GM19025 (cell line): Measurements from ENCODE around the gene STX3.
"Not testable (repeated sequence)": the region's sequence is repeated elsewhere in the genome, so short reads cannot be mapped to it uniquely, and the experiment has no call there.

Experiments used
- ATAC-seq: cut with Tn5 transposase; IDR thresholded peaks from one replicate; pipeline ENCODE4 v1.9.1; 2021; ENCODE audit warnings: mild to moderate bottlenecking, low read depth, moderate library complexity; ENCODE audit not compliant: unreplicated experiment

STX3 gene

DNA sequence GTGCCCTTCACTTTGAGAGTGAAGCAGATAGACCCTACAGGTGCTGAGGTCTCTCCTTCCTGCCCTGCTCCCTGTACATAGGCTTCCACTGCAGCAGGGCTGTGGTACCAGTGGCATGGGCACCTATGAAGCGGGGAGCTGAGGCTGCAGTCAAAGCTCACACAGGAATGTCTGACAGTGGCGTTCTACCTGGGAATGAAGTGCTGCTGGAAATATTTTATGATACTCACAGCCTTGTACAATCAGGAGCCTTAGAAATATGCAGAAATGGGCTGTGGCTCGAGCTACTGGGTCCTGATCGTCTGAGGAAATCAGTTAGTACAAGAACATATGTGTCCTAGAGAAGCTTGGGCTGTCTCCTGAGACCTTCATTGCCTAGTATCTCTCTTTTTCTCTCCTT is 30.6 kb downstream of the STX3 start:
- no peak for ATAC-seq

GRCh38 chr11:59787255-59787588 is 32.0 kb downstream of the STX3 start:
- no peak for ATAC-seq

DNA sequence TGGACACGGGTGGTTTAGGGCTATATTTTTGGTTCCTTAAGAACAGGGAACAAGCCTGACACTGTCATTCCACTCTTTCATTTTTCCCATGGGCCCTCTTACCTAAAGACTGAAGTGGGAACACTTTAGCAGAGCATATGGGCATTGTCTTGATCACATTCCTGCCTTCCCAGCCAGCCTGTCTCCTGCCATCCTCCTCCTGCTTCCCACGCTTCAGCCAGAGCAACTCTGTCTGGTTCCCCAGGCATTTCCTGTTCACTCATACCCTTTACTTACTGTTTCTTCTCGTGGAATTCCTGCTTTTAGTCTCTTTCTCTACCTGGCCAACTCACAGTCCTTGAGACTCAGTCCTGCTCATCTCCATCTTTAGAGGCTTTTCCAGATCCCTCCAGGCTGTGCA is 32.6 kb downstream of the STX3 start:
- ATAC-seq = no peak

GRCh38 chr11:59791639-59792038 is 36.5 kb downstream of the STX3 start:
- ATAC-seq = no peak

DNA sequence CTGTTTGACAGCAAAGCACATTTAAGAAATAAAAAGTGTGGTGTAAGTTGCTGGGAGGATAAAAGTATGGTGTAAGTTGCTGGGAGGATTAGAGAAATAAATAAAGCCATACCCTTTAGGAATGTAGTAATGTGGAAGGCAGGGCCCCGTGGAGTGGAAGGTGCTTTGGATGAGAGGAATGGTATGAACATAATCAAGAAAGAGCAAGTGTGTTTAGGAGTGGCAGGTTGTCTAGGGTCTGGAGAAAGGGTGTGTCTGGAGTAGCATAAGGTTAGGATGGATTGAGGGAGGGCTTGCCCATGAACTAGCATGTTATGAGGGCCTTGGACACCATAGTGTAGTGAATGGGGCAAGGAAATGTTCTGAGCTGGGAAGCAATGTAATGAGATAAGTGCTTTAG is 37.3 kb downstream of the STX3 start:
- no peak for ATAC-seq

GRCh38 chr11:59794417-59794816 is 39.2 kb downstream of the STX3 start:
- no peak for ATAC-seq

DNA sequence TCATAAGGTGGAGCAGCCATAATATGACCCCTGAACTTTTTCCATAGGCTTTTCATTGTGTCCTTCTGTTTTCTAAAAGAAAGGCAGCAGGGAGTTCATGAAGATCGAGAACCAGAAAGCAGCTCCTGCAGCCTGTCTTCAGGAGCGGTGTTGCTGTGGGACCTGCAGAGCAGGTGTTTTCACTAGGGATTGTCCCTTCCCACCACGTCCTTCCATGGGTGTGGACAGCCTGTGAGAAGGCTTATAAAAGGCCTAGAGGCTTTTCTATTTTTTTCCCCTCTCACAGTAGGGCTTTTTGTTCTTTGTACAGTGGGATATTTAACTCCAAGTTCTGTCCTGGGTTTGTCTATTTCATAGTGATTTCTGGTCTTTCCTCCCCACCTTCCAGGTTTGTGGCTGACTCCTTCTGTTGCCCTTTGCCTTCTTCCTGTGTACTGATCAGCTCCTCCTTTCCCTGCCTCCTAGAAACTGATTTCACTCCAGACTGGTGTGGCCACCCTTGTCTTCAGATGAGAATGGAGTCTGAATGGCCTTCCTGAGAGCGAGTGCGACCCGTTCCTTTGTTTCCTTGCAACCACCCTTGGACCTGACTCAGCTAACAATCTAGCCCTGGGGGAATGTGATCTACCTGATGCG is 45.3 kb downstream of the STX3 start:
- no peak for ATAC-seq

DNA sequence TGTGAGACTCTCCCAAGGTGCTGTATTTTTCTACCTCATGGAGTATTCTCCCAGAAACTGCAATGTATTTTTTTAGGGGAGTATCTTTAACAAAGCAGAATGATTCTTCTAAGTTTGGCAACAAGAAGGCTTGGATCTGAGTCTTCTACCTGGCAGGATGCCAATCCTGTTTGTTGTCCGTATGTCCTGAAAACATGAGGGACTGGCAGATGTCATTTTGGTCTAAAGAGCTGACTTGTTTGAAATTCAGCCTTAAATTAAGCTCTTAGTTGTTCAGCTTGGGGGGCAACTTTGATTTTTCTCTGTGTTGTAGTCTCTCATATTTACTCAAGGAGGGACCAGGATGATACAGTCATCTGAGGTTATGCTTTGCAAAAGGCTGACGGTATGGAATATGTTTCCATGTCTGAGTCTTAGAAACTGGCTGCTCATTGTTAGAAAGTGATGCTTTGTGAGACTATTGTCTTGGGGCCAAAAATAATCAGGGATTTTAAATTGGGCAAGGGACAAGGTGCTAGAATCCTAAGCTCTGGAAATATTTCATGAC is 46.1 kb downstream of the STX3 start:
- no peak for ATAC-seq

GRCh38 chr11:59801981-59802638 is 46.9 kb downstream of the STX3 start:
- ATAC-seq = no peak

DNA sequence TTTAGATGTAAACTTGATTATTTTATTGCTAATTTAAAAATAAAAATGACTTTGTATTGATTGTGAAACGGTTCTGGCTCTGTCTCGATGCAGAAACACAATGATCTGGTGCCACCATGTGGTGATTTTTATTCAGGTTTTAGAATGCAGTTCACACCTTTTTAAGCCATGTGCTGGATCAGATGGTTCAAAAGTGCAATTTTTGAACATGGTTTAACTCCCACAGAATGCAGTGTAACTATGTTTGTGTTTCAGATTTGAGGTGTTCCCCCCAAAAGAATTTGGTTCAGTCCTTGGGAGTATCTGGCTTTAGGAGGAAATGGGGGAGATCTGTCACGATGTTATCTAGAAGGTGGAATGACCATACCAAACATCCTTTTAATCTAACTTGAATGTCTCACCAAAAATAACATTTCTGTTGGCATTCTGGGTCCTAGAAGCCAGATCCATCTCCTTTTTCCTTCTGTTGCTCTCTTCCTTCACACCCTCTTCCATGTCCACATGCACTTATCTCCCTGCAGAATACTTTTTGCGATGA is 47.5 kb downstream of the STX3 start:
- no peak for ATAC-seq

- no peak for ATAC-seq
Observed at GRCh38 chr11:59804061-59804460, 48.9 kb downstream of the STX3 start.

GRCh38 chr11:59807047-59807610 is 52.0 kb downstream of the STX3 start:
- no peak for ATAC-seq

GRCh38 chr11:59810189-59810910 is 55.2 kb downstream of the STX3 start, which contains the start of gene MRPL16:
Gene MRPL16 (minus strand): TSS chr11:59810778. CDS start chr11:59810658, 120 bp downstream.
- peak; percentile 96 for ATAC-seq

DNA sequence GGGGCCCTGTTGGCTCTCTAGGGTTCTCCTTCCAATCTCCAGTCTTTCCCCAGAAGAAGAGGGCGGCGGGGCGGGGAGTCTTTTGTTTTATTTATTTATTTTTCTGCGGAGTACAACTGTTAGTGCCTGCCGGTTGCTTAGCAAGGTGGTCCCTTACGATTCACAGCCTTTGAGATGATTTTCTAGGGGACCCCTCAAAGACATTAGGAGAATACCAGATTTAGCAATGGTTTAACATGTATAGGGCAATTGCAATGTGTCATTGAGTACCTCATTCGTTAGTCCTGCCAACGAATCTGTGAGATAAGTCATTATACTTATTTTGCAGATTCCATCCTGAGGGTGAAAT is 55.7 kb downstream of the STX3 start:
- no peak for ATAC-seq

DNA sequence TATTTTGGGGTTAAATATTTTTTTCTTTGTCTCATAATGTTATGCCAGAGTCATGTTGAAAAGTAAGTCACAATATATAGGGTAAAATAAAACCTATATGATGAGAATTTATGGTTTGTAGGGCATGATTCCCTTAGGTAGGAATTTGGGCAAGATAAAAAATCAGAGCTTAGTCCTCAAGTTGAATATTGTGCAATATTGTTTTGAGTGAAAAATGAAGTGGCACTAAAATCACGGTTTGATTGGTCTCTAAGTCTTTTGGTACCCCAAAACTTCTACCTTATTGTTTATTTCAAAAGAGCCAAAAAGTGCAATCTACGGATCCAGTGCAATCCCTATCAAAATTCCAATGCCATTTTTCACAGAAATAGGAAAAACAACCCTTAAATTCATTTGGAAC is 57.0 kb downstream of the STX3 start:
- no peak for ATAC-seq

DNA sequence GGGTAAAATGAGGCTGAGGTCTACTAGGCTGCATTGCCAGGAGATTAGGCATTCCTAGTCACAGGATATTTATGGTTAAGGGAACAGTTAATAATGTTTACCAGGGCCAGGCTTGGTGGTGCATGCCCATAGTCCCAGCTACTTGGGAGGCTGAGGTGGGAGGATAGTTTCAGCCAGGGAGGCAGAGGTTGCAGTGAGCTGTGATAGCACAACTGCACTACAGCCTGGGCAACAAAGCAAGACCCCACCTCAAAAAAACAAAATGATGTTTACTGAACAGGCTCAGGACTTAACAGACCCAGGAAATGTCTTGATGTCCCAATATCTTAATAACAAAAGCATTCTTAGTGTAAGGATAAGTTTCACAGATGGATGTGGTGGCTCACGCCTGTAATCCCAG is 58.2 kb downstream of the STX3 start:
- ATAC-seq = no peak

GRCh38 chr11:59814021-59814420 is 58.8 kb downstream of the STX3 start:
- ATAC-seq = no peak

GRCh38 chr11:59815754-59816153 is 60.6 kb downstream of the STX3 start:
- ATAC-seq = no peak

GRCh38 chr11:59816434-59816833 is 61.3 kb downstream of the STX3 start:
- not testable (repeated sequence) for ATAC-seq

DNA sequence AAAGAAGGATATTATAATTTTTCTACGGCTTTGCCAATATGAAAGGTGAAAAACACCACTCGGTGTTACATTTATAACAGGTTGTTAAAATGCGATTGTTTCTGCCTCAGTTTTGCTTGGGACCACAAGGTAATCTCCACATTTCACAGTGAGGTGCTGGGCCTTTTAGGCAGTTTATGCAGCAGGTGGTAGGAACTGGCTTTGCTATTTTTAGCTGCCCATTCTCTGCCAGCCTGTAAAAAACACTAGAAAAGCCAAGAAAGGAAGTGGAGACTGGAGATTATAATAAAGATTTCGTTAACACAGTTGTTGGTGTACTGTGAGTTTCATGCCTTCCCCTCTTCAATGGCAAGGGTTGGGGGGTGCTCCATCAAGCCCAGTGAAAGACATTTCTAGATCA is 63.4 kb downstream of the STX3 start:
- ATAC-seq = no peak

DNA sequence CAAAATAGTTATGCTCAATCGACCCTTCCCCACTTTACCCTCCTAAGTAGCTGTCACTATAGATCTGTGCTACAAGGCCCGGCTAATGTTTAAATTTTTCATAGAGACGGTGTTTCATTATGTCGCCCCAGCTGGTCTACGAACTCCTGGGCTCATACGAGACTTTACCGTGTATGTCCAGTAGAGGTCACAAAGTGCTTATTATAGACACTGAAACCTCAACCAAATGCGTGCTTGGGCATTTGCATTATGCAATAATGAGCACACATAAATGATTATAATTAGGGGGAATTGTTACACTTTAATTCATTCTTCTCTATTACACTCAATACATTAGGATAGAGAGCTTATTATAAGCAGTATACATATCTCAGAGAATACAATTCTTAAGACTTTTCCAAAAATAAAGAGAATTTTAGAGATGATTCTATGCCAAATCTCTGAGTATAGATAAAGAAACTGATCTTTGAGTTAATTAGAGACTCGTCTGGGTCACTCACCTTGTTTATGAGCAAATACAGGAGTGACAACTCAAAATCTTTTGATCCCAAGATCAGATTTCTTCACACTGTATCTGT is 67.9 kb downstream of the STX3 start:
- ATAC-seq = peak; percentile 69
